Activated T-helper 9 cell treated with anti-CD3 and anti-CD28 coated beads, Interleukin-2, amount 50 U/mL, for 16 hours (primary cell): ENCODE data around the gene CYB5B.
"Not testable (repeated sequence)": the region's sequence is repeated elsewhere in the genome, so short reads cannot be mapped to it uniquely, and the experiment has no call there.

Experiments
- DNase-seq: peaks from one replicate; pipeline ENCODE4 v3.0.0-alpha.2; 2020; ENCODE audit warnings: low read depth

The CYB5B gene

GRCh38 chr16:69410219-69410990, 14.0 kb upstream of the CYB5B start:
- DNase-seq = no peak

- DNase-seq = no peak
Observed at GRCh38 chr16:69411064-69411985, 13.1 kb upstream of the CYB5B start.

- no peak for DNase-seq
Observed at GRCh38 chr16:69412287-69412686, 12.1 kb upstream of the CYB5B start.

- DNase-seq = no peak
Observed at GRCh38 chr16:69413045-69413664, 11.3 kb upstream of the CYB5B start.

- DNase-seq = no peak
Observed at GRCh38 chr16:69417520-69418199, 6.8 kb upstream of the CYB5B start.

GRCh38 chr16:69419956-69420355, 4.5 kb upstream of the CYB5B start:
- DNase-seq = no peak

- DNase-seq = no peak
Observed at GRCh38 chr16:69423189-69423588, 1.2 kb upstream of the CYB5B start.

GRCh38 chr16:69424935-69425784, 741 bp downstream of the CYB5B start:
- no peak for DNase-seq

- no peak for DNase-seq
Observed at GRCh38 chr16:69428652-69429051, 4.2 kb downstream of the CYB5B start.

GRCh38 chr16:69429058-69429640, 4.7 kb downstream of the CYB5B start:
- not testable (repeated sequence) for DNase-seq

- no peak for DNase-seq
Observed at GRCh38 chr16:69431948-69432468, 7.6 kb downstream of the CYB5B start.

- DNase-seq = no peak
Observed at GRCh38 chr16:69434066-69434465, 9.6 kb downstream of the CYB5B start.

- no peak for DNase-seq
Observed at GRCh38 chr16:69435977-69436820, 11.8 kb downstream of the CYB5B start.

- no peak for DNase-seq
Observed at GRCh38 chr16:69436896-69437295, 12.5 kb downstream of the CYB5B start.

- DNase-seq = no peak
Observed at GRCh38 chr16:69438465-69438864, 14.0 kb downstream of the CYB5B start.

- DNase-seq = no peak
Observed at GRCh38 chr16:69440250-69440649, 15.8 kb downstream of the CYB5B start.

- DNase-seq = not testable (repeated sequence)
Observed at GRCh38 chr16:69441030-69441429, 16.6 kb downstream of the CYB5B start.

GRCh38 chr16:69443927-69444631, 19.7 kb downstream of the CYB5B start:
- no peak for DNase-seq
